Stimulated activated CD4-positive, alpha-beta T cell treated with anti-CD3 and anti-CD28 coated beads, Interleukin-4, amount 100 ng/mL, for 24 hours (primary cell): ENCODE results near the gene ROM1.

Experiments
- DNase-seq: peaks from one replicate; pipeline ENCODE4 v3.0.0-alpha.2; 2020

ROM1 gene

GRCh38 chr11:62652161-62653006 is 39.3 kb downstream of the ROM1 start:
- DNase-seq = no peak

- DNase-seq = no peak
These were observed 41.2 kb downstream of the ROM1 start for GRCh38 chr11:62654297-62654696.

GRCh38 chr11:62656796-62657429 is 43.9 kb downstream of the ROM1 start:
- DNase-seq = no peak

- DNase-seq = peak; percentile 63
These were observed 51.5 kb downstream of the ROM1 start for GRCh38 chr11:62664405-62665074.
